Measurements from ENCODE around the gene LMNTD2. TPM values are rescaled to one million over a fixed set of nuclear protein-coding genes. Genes with fewer than 3 reads are reported as not detected.

The LMNTD2 gene, protein sequence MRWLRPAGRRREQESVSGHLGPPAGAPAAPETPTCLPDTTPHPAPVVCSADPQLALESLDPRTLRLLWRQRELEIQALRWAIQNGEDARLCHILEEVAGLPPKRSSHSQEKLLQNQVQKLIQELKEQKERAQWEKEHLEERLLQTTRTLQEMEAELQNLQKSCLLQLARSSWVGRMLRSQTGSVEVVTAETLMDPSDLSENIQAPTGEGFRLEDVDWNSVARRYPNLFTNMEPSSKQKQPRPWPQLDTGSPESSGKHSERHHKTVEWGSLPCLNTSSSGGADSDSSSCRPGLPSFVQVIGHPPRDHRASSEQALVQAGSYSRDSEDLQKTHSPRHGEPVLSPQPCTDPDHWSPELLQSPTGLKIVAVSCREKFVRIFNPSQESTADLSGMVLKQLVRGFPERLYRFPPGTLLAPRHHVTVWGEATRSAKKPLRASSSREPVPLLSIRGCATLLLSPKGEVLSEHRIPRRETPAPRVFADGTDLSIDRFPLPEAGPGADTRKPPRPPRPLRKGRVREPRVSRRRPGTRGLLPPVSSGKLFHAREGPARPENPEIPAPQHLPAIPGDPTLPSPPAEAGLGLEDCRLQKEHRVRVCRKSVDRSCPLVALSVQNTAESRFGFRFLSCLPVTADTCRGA
- 1.1 and 3.8 TPM in 2 replicates for total RNA-seq (2014; rRNA removed; shearing (Covaris generic))

DNA sequence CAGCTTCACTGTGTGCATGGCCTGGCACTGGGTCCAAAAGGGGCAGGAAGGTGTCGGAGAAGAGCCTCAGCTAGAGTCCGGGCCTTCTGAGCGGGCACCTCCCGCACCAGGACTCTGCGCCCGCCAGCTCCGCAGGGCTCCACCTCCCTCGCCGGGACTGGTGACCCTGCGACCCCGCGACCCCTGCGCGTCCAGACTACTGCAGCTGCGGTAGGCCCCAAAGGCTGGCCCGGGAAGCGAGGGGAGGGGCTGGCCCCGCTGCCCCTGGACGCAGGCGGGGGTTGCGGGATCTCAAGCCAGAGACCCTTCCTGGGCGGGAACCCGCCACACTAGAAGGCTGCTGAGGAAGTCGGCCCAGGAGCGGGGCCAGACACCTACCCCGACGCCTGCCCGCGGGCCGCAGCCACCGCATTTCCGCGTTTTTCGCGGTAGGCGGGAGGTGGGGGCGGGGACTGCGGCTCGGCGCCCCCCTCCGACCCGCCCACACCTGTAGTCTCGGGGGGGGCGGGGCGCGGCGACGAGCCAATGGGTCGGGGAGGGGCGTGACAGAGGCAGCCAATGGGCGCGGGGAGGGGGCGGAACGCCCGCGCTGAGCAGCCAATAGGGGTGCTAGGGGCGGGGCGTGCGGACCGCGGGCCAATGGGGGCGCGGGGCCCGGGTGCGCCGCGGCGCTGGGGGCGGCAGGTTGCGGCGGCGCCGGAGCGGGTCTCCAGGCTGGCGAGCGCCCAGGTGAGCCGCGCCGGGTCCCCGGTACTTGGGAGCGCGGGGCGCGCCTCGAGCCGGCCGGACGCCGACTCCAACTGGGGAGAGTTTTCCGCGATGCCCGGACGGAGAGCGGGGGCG lies at the start of gene LMNTD2, which contains the start of gene RASSF7:
LMNTD2 (minus strand) TSS at position 434 of the 843 bp plus-strand sequence; CDS start at position 412, 22 bp downstream.
RASSF7 (plus strand) TSS at position 666 of the 843 bp plus-strand sequence. CDS start 799 bp downstream, outside the sequence.
- peak; percentile 76 for DNase-seq (ENCODE audit: low read depth)

DNA sequence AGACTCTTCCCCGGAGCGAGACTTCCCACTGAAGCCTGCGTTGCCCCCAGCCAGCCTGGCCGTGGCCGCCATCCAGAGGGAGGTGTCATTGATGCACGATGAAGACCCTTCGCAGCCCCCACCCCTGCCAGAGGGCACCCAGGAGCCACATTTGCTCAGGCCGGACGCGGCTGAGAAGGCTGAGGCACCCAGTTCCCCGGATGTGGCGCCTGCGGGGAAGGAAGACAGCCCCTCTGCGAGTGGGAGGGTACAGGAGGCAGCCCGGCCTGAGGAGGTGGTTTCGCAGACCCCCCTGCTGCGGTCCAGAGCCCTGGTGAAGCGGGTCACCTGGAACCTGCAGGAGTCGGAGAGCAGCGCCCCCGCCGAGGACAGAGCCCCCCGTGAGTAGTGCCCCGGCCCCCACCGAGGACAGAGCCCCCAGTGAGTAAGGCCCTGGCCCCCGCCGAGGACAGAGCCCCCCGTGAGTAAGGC lies 48.8 kb upstream of the LMNTD2 start:
- no peak for DNase-seq (ENCODE audit: low read depth)

DNA sequence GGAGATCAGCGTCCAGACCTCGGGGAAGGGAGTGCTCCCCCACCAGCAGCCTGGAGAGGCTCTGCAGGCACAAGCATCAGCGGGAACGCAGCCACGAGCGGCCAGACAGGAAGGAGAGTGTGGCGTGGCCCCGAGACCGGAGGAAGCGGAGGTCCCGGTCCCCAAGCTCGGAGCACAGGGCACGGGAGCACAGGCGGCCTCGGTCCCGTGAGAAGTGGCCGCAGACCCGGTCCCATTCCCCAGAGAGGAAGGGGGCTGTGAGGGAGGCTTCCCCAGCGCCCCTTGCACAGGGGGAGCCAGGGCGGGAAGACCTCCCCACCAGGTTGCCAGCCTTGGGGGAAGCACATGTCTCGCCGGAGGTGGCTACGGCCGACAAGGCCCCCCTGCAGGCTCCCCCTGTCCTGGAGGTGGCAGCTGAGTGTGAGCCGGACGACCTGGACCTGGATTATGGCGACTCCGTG lies 48.3 kb upstream of the LMNTD2 start:
- DNase-seq (ENCODE audit: low read depth) = no peak

DNA sequence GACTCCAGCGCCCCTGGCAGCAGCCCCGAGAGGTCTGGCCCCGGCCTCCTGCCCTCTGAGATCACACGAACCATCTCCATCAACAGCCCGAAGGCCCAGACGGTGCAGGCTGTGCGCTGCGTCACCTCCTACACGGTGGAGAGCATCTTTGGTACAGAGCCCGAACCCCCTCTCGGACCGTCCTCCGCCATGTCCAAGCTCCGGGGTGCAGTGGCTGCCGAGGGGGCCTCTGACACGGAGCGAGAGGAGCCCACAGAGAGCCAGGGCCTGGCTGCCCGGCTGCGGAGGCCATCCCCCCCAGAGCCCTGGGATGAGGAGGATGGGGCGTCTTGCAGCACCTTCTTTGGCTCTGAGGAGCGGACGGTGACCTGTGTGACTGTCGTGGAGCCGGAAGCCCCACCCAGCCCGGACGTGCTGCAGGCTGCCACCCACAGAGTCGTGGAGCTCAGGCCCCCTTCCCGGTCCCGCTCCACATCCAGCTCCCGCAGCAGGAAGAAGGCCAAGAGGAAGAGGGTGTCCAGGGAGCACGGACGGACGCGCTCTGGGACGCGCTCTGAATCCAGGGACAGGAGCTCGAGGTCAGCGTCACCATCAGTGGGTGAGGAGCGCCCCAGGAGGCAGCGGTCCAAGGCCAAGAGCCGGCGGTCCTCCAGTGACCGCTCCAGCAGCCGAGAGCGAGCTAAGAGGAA lies 47.6 kb upstream of the LMNTD2 start:
- DNase-seq (ENCODE audit: low read depth) = no peak

DNA sequence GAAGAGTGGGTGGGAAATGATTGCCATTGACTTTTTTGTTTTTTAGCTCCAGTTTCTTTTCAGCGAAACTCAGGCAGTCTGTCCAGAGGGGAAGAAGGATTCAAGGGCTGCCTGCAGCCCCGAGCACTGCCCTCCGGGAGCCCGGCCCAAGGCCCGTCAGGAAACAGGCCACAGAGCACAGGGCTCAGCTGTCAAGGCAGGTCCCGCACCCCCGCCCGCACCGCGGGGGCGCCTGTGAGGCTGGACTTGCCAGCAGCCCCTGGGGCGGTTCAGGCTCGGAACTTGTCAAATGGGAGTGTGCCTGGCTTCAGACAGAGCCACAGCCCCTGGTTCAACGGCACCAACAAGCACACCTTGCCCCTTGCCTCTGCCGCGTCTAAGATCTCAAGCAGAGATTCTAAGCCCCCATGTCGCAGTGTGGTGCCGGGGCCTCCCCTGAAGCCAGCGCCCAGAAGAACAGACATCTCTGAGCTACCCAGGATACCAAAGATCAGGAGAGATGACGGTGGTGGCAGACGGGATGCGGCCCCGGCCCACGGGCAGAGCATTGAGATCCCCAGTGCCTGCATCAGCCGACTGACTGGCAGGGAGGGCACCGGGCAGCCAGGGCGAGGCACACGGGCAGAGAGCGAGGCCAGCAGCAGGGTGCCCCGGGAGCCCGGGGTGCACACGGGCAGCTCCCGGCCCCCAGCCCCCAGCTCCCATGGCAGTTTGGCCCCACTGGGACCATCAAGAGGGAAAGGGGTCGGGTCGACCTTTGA lies 46.7 kb upstream of the LMNTD2 start:
- DNase-seq (ENCODE audit: low read depth) = no peak

DNA sequence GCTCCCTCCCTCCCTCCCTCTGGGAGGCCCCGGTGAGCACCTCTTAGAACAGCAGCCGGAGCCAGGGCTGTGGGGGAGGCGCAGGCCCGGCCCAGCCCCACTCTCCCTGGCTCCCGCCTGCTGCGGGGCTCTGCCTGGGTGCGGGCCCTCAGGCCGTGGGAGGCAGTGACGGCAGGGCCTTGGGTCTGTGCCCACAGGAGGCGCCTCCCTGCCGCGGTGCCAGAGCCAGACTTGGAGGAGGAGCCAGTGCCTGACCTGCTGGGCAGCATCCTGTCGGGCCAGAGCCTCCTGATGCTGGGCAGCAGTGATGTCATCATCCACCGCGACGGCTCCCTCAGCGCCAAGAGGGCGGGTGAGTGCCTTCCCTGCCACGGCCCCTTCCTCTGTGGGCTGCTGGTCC lies 45.7 kb upstream of the LMNTD2 start:
- DNase-seq (ENCODE audit: low read depth) = peak; percentile 40

DNA sequence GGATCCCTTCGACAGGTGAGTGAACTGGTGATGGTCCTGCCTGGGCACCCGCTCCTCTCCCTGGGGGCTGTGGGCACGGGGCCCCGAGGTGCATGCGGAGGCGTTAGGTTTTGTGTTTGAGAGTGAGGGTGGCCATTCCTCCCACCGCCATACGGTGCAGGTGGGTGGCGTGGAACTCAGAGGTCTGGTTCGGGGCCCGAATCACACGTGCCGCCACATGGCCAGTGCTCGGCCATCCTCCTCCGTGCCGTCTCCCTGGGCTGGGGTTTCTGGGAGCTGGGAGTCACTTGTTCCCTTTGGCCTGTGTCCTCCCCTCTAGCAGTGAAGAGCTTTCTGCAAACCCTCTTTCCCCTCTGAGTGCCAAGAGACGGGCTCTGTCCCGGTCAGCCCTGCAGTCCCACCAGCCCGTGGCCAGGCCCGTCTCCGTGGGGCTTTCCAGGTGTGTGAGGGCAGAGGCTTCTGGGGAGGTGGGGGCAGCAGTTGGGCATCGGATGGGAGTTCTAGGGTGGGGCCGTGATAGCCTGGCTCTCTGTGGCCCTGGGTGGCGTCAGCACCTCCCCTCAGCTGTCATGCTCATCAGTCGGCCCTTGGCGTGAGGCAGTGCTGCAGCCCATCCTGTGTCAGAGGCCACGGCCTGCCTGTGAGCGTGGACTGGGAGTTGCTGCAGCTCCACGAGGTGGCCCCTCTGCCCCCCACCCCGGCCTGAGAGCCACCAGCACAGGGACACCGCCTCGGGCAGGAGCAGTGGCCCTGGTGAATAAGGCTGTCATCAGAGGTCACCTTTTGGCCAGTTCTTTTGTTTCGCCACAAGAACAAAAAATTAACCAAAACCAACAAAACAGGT lies 45.0 kb upstream of the LMNTD2 start:
- DNase-seq (ENCODE audit: low read depth) = no peak

DNA sequence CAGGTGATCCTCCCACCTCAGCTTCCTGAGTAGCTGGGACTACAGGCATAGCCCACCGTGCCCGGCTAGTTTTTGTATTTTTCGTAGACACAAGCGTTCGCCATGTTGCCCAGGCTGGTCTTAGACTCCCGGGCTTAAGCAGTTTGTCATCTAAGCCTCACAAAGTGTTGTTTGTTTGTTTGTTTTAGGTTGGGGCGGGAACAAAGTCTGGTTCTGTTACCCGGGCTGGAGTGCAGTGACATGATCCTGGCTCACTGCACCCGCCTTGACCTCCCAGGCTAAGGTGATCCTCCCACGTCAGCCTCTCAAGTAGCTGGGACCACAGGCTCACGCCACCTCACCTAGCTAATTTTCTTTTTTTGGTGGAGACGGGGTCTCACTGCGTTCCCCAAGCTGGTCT lies 42.6 kb upstream of the LMNTD2 start:
- no peak for DNase-seq (ENCODE audit: low read depth)

DNA sequence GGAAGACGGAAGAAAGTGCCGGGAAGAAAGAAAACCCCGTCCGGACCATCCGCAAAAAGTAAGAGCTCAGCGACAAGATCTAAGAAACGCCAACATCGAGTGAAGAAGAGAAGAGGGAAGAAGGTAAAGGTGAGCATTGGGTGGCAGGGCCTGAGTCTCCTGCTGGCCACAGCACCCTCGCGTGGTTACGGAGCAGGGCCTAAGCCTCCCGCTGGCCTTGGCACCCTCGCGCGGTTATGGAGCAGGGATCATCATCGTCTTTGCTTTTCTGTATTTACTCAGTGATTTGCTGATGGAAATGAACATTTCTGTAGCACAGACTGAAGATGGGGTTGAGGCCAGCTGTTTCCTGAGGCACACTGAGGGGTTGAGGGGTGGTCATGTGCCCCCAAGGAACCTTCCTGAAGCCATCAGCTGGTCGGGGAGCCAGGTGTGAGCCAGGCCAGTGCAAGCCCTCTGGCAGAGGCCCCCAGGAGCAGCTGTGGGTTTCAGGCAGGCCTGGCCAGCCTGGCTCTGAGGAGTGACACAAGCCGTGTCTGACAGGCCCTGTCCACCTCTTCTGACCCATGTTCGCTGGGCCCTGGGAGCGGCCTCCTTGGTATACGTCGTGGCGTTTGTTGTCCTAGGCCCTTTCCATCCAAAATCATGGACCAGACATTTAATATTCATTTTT lies 41.2 kb upstream of the LMNTD2 start:
- no peak for DNase-seq (ENCODE audit: low read depth)

DNA sequence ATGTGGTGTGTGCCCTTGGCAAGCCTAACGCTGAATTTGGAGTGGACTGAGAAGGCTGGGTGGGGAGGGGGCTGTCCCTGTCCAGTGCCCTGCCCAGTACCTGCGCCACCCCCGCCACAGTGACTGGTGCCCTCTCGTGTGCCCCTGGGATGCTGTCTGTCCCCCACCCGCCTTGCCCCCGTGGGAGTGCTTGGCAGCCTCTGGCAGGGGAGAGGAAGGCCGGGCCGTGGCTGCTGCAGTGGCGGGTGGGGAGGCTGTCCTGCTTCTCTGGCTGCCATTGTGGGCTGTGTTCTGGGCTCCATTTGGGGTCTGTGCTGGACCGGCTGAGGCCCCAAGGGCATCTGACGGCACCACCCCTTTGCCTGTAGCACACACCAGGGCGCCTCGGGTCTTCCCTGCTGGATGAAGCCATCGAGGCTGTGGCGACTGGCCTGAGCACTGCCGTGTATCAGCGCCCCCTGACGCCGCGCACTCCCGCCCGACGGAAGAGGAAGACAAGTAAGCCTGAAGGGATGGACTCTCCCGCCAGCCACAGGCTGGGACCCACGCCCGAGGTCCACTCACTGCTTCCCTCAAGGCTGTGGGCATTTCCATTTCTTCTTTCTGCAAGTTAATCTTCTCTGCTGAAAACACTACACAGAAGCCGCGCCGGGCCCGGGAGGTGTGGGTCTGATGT lies 37.6 kb upstream of the LMNTD2 start:
- DNase-seq (ENCODE audit: low read depth) = no peak

DNA sequence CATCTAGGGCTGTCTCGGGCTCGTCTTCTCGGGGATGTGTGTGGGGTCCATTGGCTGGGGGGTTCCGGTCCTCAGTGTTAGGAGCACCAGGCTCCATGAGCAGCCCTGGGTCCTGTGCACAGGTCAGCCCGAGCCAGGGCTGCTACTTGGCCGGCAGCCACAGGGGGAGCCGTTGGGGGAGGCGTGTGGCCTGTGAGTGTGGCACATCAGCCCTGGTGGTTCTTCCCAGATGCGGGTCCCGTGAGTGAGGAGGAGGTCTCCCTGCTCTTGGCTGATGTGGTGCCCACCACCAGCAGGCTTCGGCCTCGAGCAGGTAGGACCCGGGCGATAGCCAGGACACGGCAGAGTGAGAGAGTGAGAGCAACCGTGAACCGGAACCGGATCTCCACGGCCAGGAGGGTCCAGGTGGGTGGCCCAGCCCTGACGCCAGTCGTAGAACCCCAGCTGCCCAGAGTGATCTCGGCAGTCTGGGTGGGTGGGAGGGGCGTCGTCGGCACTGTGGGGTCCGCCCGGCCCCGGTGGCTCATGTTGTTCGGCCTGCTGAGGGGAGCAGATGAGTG lies 36.7 kb upstream of the LMNTD2 start:
- no peak for DNase-seq (ENCODE audit: low read depth)

DNA sequence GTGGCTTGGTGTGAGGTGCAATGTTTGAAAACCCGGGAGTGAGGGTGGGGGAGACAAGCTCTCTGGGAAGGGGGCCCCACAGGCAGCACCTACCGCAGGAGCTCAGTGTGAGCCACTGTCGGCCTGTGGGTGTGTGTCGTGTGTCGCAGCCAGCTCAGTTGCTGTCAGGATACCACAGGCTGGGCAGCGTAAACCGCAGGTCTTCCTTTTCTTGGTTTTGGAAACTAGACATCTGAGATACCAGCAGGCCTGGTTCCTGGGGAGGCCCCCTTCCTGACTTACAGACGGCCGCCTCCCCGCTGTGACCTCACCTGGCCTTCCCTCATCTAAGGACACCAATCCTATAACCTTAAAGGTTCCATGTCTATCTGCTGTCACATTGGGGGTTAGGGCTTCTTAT lies 35.8 kb upstream of the LMNTD2 start:
- no peak for DNase-seq (ENCODE audit: low read depth)

DNA sequence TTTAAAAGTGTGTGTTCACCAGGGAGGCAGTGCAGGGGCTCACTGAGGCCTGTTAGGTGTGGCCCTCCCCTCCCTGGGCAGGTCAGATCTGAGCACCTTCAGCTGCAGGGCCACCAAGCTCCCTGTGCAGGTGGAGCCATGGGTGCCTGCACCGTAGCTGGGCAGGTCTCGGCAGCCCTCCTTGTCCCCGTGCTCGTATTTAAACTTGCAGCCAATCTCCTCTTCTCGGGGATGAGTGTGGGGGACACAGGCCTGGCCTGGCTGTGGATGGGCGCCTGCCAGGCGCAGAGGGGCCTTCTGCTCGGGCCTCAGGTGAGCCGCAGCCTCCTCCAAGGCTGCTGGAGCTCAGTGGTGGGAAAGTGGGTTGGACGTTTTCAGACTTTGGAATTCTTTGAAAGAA lies 34.9 kb upstream of the LMNTD2 start:
- DNase-seq (ENCODE audit: low read depth) = no peak

DNA sequence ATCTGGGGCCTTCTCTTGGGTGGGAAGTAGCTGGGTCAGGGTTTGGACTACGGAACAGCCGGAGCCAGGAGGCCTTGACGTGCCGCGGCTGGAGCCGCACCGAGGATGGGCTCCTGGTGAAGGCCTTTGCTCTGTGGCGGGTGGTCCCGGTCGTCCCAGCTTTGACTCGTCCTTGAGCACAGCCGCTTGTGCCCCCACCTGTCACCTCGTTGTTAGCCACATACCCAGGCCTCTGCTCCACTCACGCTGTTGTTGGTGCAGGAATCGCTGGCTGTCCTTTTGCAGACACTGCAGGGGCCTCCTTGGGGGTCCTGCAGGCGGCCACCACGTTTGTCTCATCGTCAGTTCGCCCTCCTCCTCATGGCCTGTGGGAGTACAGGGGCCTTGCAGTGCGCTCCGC lies 32.8 kb upstream of the LMNTD2 start:
- DNase-seq (ENCODE audit: low read depth) = no peak

DNA sequence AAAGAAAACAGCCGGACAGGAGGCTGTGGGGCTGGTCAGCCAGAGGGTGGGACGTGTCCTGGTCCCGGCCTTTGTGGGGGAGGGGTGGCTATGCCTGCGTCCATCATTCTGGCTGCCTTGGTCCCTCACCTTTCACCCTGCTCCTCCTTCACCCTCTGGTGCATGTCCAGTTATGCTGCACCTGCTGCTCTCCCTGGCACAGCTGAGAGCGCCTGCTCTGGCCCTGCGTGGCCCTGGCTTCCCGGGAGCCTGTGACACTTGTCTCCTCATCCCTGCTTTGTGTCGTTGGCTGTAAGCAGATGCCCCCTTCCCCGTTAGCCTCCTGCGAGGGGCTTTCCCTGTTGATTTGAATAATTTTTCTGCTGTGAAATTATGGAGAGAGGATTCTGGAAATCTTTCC lies 32.4 kb upstream of the LMNTD2 start:
- no peak for DNase-seq (ENCODE audit: low read depth)

DNA sequence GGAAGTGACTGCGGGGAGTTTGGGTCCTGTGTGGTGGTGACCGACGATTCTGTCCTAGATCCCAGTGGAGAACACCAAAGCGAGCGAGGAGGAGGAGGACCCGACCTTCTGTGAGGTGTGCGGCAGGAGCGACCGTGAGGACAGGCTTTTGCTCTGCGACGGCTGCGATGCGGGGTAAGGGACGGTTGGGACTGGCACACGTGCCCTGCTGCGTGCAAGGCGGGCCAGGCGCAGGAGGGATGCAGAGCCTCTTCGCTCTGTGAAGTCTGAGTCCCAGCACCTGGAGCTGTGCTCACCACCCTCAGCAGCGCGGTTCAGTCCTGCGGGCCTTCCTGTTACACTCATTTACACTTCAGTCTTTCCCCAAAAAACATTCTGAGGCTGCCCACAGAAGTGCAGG lies 32.0 kb upstream of the LMNTD2 start:
- DNase-seq (ENCODE audit: low read depth) = no peak

DNA sequence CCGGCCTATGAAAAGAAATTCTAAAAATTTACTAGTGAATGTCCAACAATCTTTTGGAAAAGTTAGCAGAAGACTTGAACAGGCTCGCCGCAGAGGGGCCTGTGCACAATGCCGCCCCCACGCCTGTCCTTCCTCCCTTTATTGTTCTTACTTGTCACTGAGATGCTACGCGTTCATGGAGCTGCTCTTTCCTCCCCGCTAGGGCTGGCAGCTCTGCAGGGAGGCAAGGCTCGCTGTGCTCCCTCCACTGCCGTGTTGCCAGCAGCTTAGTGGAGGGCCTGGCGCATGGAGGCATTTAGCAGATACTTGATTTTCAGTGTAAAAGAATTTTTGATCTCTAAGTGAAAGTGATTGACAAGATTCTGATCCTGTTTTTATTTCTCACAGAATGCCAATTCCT lies 30.5 kb upstream of the LMNTD2 start:
- no peak for DNase-seq (ENCODE audit: low read depth)

DNA sequence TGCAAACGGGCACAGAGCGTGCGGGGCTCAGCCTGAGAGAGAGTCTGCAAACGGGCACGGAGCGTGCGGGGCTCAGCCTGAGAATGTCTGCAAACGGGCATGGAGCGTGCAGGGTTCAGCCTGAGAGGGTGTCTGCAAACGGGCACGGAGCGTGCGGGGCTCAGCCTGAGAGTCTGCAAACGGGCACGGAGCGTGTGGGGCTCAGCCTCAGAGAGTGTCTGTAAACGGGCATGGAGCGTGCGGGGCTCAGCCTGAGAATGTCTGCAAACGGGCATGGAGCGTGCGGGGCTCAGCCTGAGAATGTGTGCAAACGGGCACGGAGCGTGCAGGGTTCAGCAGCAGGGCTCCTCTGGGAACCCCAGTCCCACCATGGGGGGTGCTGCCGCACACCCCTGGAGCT lies 29.3 kb upstream of the LMNTD2 start:
- DNase-seq (ENCODE audit: low read depth) = no peak

Measured in M059J (cell line).